Measurements from ENCODE around the gene SSR1. TPM values are rescaled to one million over a fixed set of nuclear protein-coding genes. Genes with fewer than 3 reads are reported as not detected.
A peak's percentile ranks its signal among the peaks of the same experiment; 100 is the strongest.

SSR1 gene
- total and polyA plus RNA-seq, 2 of the 13 experiments (the other 11 are each of a cell fraction or from before 2014, with no cell fraction given) = 203 to 243 TPM

GRCh38 chr6:7261032-7261841 is 51.8 kb downstream of the SSR1 start (continued):
- TF ChIP-seq EP300 (IDR thresholded peaks at IDR 0.05; ENCODE audit: low read depth in 2 of 2, low read length in 2 of 2) = peak; percentile 32 to 63; a peak in 1 of 4 replicates
- TF ChIP-seq EP300 (CRISPR knock-in tag; IDR thresholded peaks at IDR 0.05; ENCODE audit: borderline replicate concordance) = peak; percentile 38; the same call in 1 of the 2 replicates
- peak; percentile 63; the same call in 1 of the 2 replicates for TF ChIP-seq ZNF766 (CRISPR knock-in tag; IDR thresholded peaks at IDR 0.05; ENCODE audit: borderline replicate concordance)
- TF ChIP-seq ZNF354B (CRISPR knock-in tag; IDR thresholded peaks at IDR 0.05) = 0 out of 2 replicates have a peak, but pooled peaks have one; percentile 78
- TF ChIP-seq ISX (CRISPR knock-in tag; conservative IDR thresholded peaks at IDR 0.05) = no peak
- peak; percentile 66; the same call in 1 of the 2 replicates for TF ChIP-seq TBX2 (CRISPR knock-in tag; IDR thresholded peaks at IDR 0.05; ENCODE audit: borderline replicate concordance)
- peak; percentile 71; the same call in 1 of the 2 replicates for TF ChIP-seq AHDC1 (CRISPR knock-in tag; IDR thresholded peaks at IDR 0.05; ENCODE audit: borderline replicate concordance)
- no peak for TF ChIP-seq ZNF780A (CRISPR knock-in tag; IDR thresholded peaks at IDR 0.05)
- peak; percentile 89; the same call in 1 of the 2 replicates for TF ChIP-seq GLI4 (CRISPR knock-in tag; IDR thresholded peaks at IDR 0.05; ENCODE audit: borderline replicate concordance)
- TF ChIP-seq, protein P1, sequence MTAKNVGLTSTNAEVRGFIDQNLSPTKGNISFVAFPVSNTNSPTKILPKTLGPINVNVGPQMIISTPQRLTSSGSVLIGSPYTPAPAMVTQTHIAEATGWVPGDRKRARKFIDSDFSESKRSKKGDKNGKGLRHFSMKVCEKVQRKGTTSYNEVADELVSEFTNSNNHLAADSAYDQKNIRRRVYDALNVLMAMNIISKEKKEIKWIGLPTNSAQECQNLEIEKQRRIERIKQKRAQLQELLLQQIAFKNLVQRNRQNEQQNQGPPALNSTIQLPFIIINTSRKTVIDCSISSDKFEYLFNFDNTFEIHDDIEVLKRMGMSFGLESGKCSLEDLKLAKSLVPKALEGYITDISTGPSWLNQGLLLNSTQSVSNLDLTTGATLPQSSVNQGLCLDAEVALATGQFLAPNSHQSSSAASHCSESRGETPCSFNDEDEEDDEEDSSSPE (CRISPR knock-in tag; IDR thresholded peaks at IDR 0.05) = peak; percentile 52; the same call in 1 of the 2 replicates
- TF ChIP-seq, protein P2, sequence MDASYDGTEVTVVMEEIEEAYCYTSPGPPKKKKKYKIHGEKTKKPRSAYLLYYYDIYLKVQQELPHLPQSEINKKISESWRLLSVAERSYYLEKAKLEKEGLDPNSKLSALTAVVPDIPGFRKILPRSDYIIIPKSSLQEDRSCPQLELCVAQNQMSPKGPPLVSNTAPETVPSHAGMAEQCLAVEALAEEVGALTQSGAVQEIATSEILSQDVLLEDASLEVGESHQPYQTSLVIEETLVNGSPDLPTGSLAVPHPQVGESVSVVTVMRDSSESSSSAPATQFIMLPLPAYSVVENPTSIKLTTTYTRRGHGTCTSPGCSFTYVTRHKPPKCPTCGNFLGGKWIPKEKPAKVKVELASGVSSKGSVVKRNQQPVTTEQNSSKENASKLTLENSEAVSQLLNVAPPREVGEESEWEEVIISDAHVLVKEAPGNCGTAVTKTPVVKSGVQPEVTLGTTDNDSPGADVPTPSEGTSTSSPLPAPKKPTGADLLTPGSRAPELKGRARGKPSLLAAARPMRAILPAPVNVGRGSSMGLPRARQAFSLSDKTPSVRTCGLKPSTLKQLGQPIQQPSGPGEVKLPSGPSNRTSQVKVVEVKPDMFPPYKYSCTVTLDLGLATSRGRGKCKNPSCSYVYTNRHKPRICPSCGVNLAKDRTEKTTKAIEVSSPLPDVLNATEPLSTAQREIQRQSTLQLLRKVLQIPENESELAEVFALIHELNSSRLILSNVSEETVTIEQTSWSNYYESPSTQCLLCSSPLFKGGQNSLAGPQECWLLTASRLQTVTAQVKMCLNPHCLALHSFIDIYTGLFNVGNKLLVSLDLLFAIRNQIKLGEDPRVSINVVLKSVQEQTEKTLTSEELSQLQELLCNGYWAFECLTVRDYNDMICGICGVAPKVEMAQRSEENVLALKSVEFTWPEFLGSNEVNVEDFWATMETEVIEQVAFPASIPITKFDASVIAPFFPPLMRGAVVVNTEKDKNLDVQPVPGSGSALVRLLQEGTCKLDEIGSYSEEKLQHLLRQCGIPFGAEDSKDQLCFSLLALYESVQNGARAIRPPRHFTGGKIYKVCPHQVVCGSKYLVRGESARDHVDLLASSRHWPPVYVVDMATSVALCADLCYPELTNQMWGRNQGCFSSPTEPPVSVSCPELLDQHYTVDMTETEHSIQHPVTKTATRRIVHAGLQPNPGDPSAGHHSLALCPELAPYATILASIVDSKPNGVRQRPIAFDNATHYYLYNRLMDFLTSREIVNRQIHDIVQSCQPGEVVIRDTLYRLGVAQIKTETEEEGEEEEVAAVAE (CRISPR knock-in tag; IDR thresholded peaks at IDR 0.05; ENCODE audit: borderline replicate concordance) = peak; percentile 61; the same call in 1 of the 2 replicates
- TF ChIP-seq ZNF704 (CRISPR knock-in tag; IDR thresholded peaks at IDR 0.05; ENCODE audit: borderline replicate concordance) = no peak; the same call in 1 of the 2 replicates
- TF ChIP-seq ZFP36L1 (CRISPR knock-in tag; IDR thresholded peaks at IDR 0.05) = peak; percentile 91
- TF ChIP-seq, protein P3, sequence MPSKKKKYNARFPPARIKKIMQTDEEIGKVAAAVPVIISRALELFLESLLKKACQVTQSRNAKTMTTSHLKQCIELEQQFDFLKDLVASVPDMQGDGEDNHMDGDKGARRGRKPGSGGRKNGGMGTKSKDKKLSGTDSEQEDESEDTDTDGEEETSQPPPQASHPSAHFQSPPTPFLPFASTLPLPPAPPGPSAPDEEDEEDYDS (CRISPR knock-in tag; IDR thresholded peaks at IDR 0.05) = peak; percentile 90
